Hepatocyte (in vitro differentiated cells): Measurements from ENCODE around the gene PRXL2B.

Experiments used
- CTCF ChIP-seq: fragments of 200-600 bp; sonication (generic); IDR thresholded peaks from 2 replicates; pipeline ENCODE4 v1.5.1; 2016; ENCODE audit warnings: antibody characterized with exemption, mild to moderate bottlenecking; ENCODE audit not compliant: poor library complexity
- EZH2 ChIP-seq: fragments of 200-600 bp; sonication (generic); IDR thresholded peaks from 2 replicates; pipeline ENCODE4 v1.6.1; 2016; ENCODE audit warnings: antibody characterized with exemption, mild to moderate bottlenecking, borderline replicate concordance
- EZH2phosphoT487 ChIP-seq: fragments of 200-600 bp; sonication (generic); IDR thresholded peaks from one replicate; pipeline ENCODE4 v1.6.1; 2018; ENCODE audit warnings: antibody characterized with exemption, mild to moderate bottlenecking, low read depth, moderate library complexity; ENCODE audit not compliant: unreplicated experiment, severe bottlenecking

GRCh38 chr1:2567083-2567679 lies 19.4 kb upstream of the PRXL2B start:
- TF ChIP-seq CTCF (no peak), EZH2 (no peak), EZH2phosphoT487 (no peak)
